H1 (cell line): ENCODE measurements around the gene HSF2. TPM values are rescaled to one million over a fixed set of nuclear protein-coding genes. Genes with fewer than 3 reads are reported as not detected.
"Not testable (repeated sequence)": the region's sequence is repeated elsewhere in the genome, so short reads cannot be mapped to it uniquely, and the experiment has no call there.

ENCODE experiments used
- CTCF ChIA-PET: fragments of 300-600 bp; sonication (Branson Sonifier 250); formaldehyde crosslinking; loops from one replicate; lab custom pipeline; 2021; ENCODE audit not compliant: partially characterized antibody; lab: Charles Lee
- POLR2A ChIA-PET: fragments of 300-600 bp; sonication (Branson Sonifier 250); formaldehyde crosslinking; loops from one replicate; lab custom pipeline; 2021; ENCODE audit warnings: inconsistent platforms; ENCODE audit not compliant: partially characterized antibody; lab: Charles Lee
- DNase-seq, 2 experiments: peaks; one replicate each; pipeline versions ENCODE4 v3.0.0 to v3.0.0-alpha.2; 2010 to 2022; ENCODE audit warnings: low spot score in 2 of 2, low read depth in 1 of 2, mixed read lengths in 1 of 2
- FAIRE-seq: peaks from 2 replicates; lab custom pipeline; 2011; peaks lifted over from hg19 to GRCh38; lab: Jason Lieb, UNC
- H2AFZ ChIP-seq: 2 replicates; pipeline ENCODE4 v1.8.1; 2012; ENCODE audit warnings: low read length, inconsistent platforms
- H2AK5ac ChIP-seq: 2 replicates; pipeline ENCODE4 v1.6.1; 2013; ENCODE audit warnings: low read depth, low read length
- H2BK120ac ChIP-seq: replicated peaks from 2 replicates; pipeline ENCODE3; 2013; ENCODE audit warnings: low read depth, low read length, inconsistent platforms
- H2BK12ac ChIP-seq: 2 replicates; pipeline ENCODE4 v1.6.1; 2013; ENCODE audit warnings: low read depth, low read length
- H2BK15ac ChIP-seq: 2 replicates; pipeline ENCODE4 v1.6.1; 2013; ENCODE audit warnings: low read length
- H2BK20ac ChIP-seq: 2 replicates; pipeline ENCODE4 v1.6.1; 2013; ENCODE audit warnings: low read length
- H2BK5ac ChIP-seq: 2 replicates; pipeline ENCODE4 v1.6.1; 2013; ENCODE audit warnings: low read depth, low read length
- H3K14ac ChIP-seq: 2 replicates; pipeline ENCODE4 v1.6.1; 2013; ENCODE audit warnings: inconsistent platforms; ENCODE audit not compliant: insufficient read length
- H3K18ac ChIP-seq: 2 replicates; pipeline ENCODE4 v1.6.1; 2013; ENCODE audit warnings: low read length; ENCODE audit errors: extremely low read depth
- H3K23ac ChIP-seq: 2 replicates; pipeline ENCODE4 v1.6.1; 2013; ENCODE audit warnings: inconsistent platforms; ENCODE audit not compliant: insufficient read length
- H3K23me2 ChIP-seq: 2 replicates; pipeline ENCODE4 v1.6.1; 2013; ENCODE audit warnings: low read depth, low read length
- H3K27ac ChIP-seq: 2 replicates; pipeline ENCODE4 v1.6.1; 2011; ENCODE audit warnings: low read depth, low read length, inconsistent platforms
- H3K27me3 ChIP-seq, 4 experiments: replicated peaks in 1 of 4; 1 replicate in 1 of 4; 2 replicates in 3 of 4; pipeline versions ENCODE4 v1.6.1 to v1.8.1; 2011 to 2013; ENCODE audit warnings: low read length in 3 of 4, mild to moderate bottlenecking in 3 of 4, inconsistent platforms in 2 of 4, mixed read lengths in 2 of 4, moderate library complexity in 1 of 4; ENCODE audit not compliant: control insufficient read depth in 3 of 4, insufficient read depth in 3 of 4; ENCODE audit errors: extremely low read depth in 1 of 4
- H3K36me3 ChIP-seq, 4 experiments: 2 replicates each; pipeline versions ENCODE4 v1.6.1 to v1.8.1; 2011 to 2013; ENCODE audit warnings: mild to moderate bottlenecking in 4 of 4, low read length in 3 of 4, moderate library complexity in 2 of 4, control low read depth in 1 of 4, inconsistent platforms in 1 of 4; ENCODE audit not compliant: insufficient read depth in 4 of 4, control insufficient read depth in 2 of 4
- H3K4ac ChIP-seq: replicated peaks from 2 replicates; pipeline ENCODE3; 2013; ENCODE audit warnings: low read length, low read depth, mixed read lengths, inconsistent platforms; ENCODE audit not compliant: insufficient read length
- H3K4me1 ChIP-seq, 4 experiments: replicated peaks in 1 of 4; 1 replicate in 1 of 4; 2 replicates in 3 of 4; pipeline versions ENCODE4 v1.6.1 to v1.8.1; 2011 to 2013; ENCODE audit warnings: low read length in 3 of 4, inconsistent platforms in 2 of 4, mixed read lengths in 1 of 4; ENCODE audit not compliant: insufficient read depth in 4 of 4, control insufficient read depth in 3 of 4
- H3K4me2 ChIP-seq, 2 experiments: 2 replicates each; pipeline versions ENCODE4 v1.6.1 to v1.8.1; 2011 to 2013; ENCODE audit warnings: low read depth in 2 of 2, low read length in 2 of 2, control low read depth in 1 of 2, inconsistent platforms in 1 of 2, mild to moderate bottlenecking in 1 of 2; ENCODE audit not compliant: insufficient read depth in 1 of 2
- H3K4me3 ChIP-seq, 4 experiments: fragments of 200-600, 300-600 bp in 1 of 4; sonication (generic), shearing (Covaris generic), sonication (Bioruptor Twin) in 1 of 4; 2 replicates each; pipeline versions ENCODE4 v1.5.1 to v1.8.1; 2011 to 2016; ENCODE audit warnings: low read length in 4 of 4, low read depth in 3 of 4, control low read depth in 2 of 4, inconsistent platforms in 2 of 4, mild to moderate bottlenecking in 2 of 4, mixed read lengths in 1 of 4, moderate library complexity in 1 of 4; ENCODE audit not compliant: insufficient read depth in 2 of 4; ENCODE audit errors: extremely low read depth in 1 of 4
- H3K56ac ChIP-seq: replicated peaks from 2 replicates; pipeline ENCODE3; 2013; ENCODE audit warnings: low read depth, mild to moderate bottlenecking, mixed read lengths, low read length, inconsistent platforms; ENCODE audit not compliant: insufficient read length
- H3K79me1 ChIP-seq: 2 replicates; pipeline ENCODE4 v1.6.1; 2013; ENCODE audit warnings: low read depth, low read length, control low read depth
- H3K79me2 ChIP-seq, 2 experiments: 2 replicates each; pipeline versions ENCODE4 v1.6.1 to v1.8.1; 2012 to 2013; ENCODE audit warnings: low read length in 2 of 2, mild to moderate bottlenecking in 2 of 2, inconsistent platforms in 1 of 2; ENCODE audit not compliant: insufficient read depth in 2 of 2, control insufficient read depth in 1 of 2
- H3K9ac ChIP-seq, 4 experiments: replicated peaks in 1 of 4; 1 replicate in 1 of 4; 2 replicates in 3 of 4; pipeline versions ENCODE4 v1.6.1 to v1.8.1; 2011 to 2013; ENCODE audit warnings: low read depth in 3 of 4, low read length in 3 of 4, control low read depth in 2 of 4, mild to moderate bottlenecking in 2 of 4, moderate library complexity in 2 of 4, inconsistent platforms in 1 of 4; ENCODE audit errors: extremely low read depth in 1 of 4
- H3K9me3 ChIP-seq, 2 experiments: 2 replicates each; pipeline versions ENCODE4 v1.6.1 to v1.8.1; 2012 to 2013; ENCODE audit warnings: mild to moderate bottlenecking in 2 of 2, moderate library complexity in 2 of 2, control low read depth in 1 of 2, inconsistent platforms in 1 of 2, low read depth in 1 of 2, low read length in 1 of 2, mixed read lengths in 1 of 2; ENCODE audit not compliant: insufficient read depth in 2 of 2
- H4K20me1 ChIP-seq, 2 experiments: replicated peaks in 1 of 2; 2 replicates each; pipeline versions ENCODE3 to v1.8.1; 2011 to 2013; ENCODE audit warnings: inconsistent platforms in 2 of 2, low read length in 2 of 2, mild to moderate bottlenecking in 1 of 2; ENCODE audit not compliant: insufficient read depth in 2 of 2, control insufficient read depth in 1 of 2
- H4K5ac ChIP-seq: 2 replicates; pipeline ENCODE4 v1.6.1; 2013; ENCODE audit warnings: low read length, low read depth, mixed read lengths, inconsistent platforms; ENCODE audit not compliant: insufficient read length
- H4K8ac ChIP-seq: 2 replicates; pipeline ENCODE4 v1.8.0; 2013; ENCODE audit warnings: mild to moderate bottlenecking, moderate library complexity, low read length, inconsistent platforms; ENCODE audit not compliant: insufficient read depth; ENCODE audit errors: extremely low read depth
- H4K91ac ChIP-seq: replicated peaks from 2 replicates; pipeline ENCODE3; 2013; ENCODE audit warnings: low read length, mixed read lengths, inconsistent platforms; ENCODE audit not compliant: insufficient read length
- WGBS, 2 experiments: shearing (Covaris generic) in 1 of 2; methylation state at CpG; one replicate each; pipeline versions ENCODE4 v1.1.6 to v1.1.7; 2013 to 2015; ENCODE audit warnings: low lambda C conversion rate in 2 of 2, mixed read lengths in 2 of 2, inconsistent platforms in 1 of 2, low coverage in 1 of 2, missing lambda C conversion rate in 1 of 2; ENCODE audit not compliant: insufficient replicate concordance in 2 of 2, insufficient coverage in 1 of 2, insufficient read length in 1 of 2; ENCODE audit errors: extremely low coverage in 1 of 2, missing lambda C conversion rate in 1 of 2; 5-methylcytosine and 5-hydroxymethylcytosine counted together
- polyA plus RNA-seq, 7 experiments: library from polyadenylated mRNA; depleted of rRNA in 3 of 7; stranded (reverse) in 5 of 7; unstranded in 2 of 7; fragments of >200 nt in 5 of 7; fragments of 200-250 nt in 2 of 7; gene quantifications; 1 replicate in 5 of 7; 2 replicates in 1 of 7; 4 replicates in 1 of 7; pipeline versions ENCODE4 v1.2.1 to v1.2.3, GENCODE V29; 2011 to 2013; ENCODE audit warnings: missing spikeins in 2 of 7, mixed read lengths in 2 of 7
- total RNA-seq: library from RNA; stranded (reverse); fragmentation: NEBNext Ultra II Directional; extraction: Animal tissue kit (Norgen Biotek cat#: 25700); gene quantifications from 2 replicates; pipeline ENCODE4 v1.2.1, GENCODE V29; 2021

The HSF2 gene
- total and polyA plus RNA-seq, 2 of the 8 experiments (the other 6 are each of a cell fraction or from before 2014, with no cell fraction given): 16.3 to 18.3 TPM

- H2AFZ ChIP-seq, H3K9me3 ChIP-seq, H2BK120ac ChIP-seq, H3K4me2 ChIP-seq, H4K20me1 ChIP-seq, H4K5ac ChIP-seq, H2BK12ac ChIP-seq, H4K91ac ChIP-seq, DNase-seq, H2BK20ac ChIP-seq, H3K27me3 ChIP-seq, FAIRE-seq, H3K23me2 ChIP-seq, H2AK5ac ChIP-seq, H3K14ac ChIP-seq, H3K18ac ChIP-seq, H2BK15ac ChIP-seq, H3K56ac ChIP-seq, H3K4ac ChIP-seq, H3K36me3 ChIP-seq, H3K4me3 ChIP-seq, H3K4me1 ChIP-seq, H3K27ac ChIP-seq, H2BK5ac ChIP-seq, H3K23ac ChIP-seq, H4K8ac ChIP-seq, H3K79me1 ChIP-seq, H3K9ac ChIP-seq: not testable (repeated sequence)
- POLR2A ChIA-PET: interaction anchor here (1.0 kb wide), 1 partner anchor 10 kb away, joined by 3 read pairs; no protein-coding TSS in a partner anchor
- CTCF ChIA-PET: interaction anchor here (0.7 to 1.5 kb wide), 3 partner anchors 9 to 68 kb away, joined by 3 to 5 read pairs (median 3); no protein-coding TSS in a partner anchor
- H3K79me2 ChIP-seq: peaks cover 0 to 67% of the 10 kb centered on the region in 2 experiments; a peak in 3 of 4 replicates
- 90% methylated on average over 8 of the region's 8 CpGs; no CpG with 5 or more reads in 1 of the 2 experiments for WGBS, 2 experiments
These were observed 60.5 kb downstream of the HSF2 start for GRCh38 chr6:122459865-122460416.
